Breast epithelium (tissue), 3 donors: Measurements from ENCODE around the gene ZNF516.

Source experiments
- CTCF ChIP-seq, 3 donors: fragments of 450-650 bp; IDR thresholded peaks; one replicate each; pipeline ENCODE4 v1.5.1; 2016 to 2017; ENCODE audit warnings: antibody characterized with exemption in 3 of 3, mild to moderate bottlenecking in 3 of 3, moderate library complexity in 3 of 3
- POLR2AphosphoS5 ChIP-seq, 3 donors: sonication (generic); formaldehyde crosslinking; IDR thresholded peaks; one replicate each; pipeline ENCODE4 v1.6.1; 2017; ENCODE audit warnings: antibody characterized with exemption in 3 of 3

- no peak for TF ChIP-seq POLR2AphosphoS5 (IDR thresholded peaks at IDR 0.05)
- no peak for TF ChIP-seq CTCF (IDR thresholded peaks at IDR 0.05)
Observed at GRCh38 chr18:76530391-76530790, 35.3 kb upstream of the ZNF516 start.
